Activated T-helper 2 cell treated with anti-CD3 and anti-CD28 coated beads, Interferon-gamma antibody, Interleukin-2, Interleukin-4, amounts not matched to agents 10 μg/mL and 5 μg/mL and 100 μg/mL, durations not matched to agents 14 hours and 24 hours and 36 hours (primary cell): ENCODE data around the gene SH3PXD2B. TPM values are rescaled to one million over a fixed set of nuclear protein-coding genes. Genes with fewer than 3 reads are reported as not detected.

ENCODE experiments used
- DNase-seq: peaks from one replicate; pipeline ENCODE4 v3.0.0; 2021; ENCODE audit warnings: low spot score
- H3K27ac Mint-ChIP-seq: one replicate; pipeline ENCODE4 v1.8.0; 2021; ENCODE audit warnings: mixed read lengths
- H3K27me3 Mint-ChIP-seq: one replicate; pipeline ENCODE4 v1.8.0; 2021; ENCODE audit warnings: low read depth, mixed read lengths
- H3K36me3 Mint-ChIP-seq: one replicate; pipeline ENCODE4 v1.8.0; 2021; ENCODE audit warnings: low read depth, mixed read lengths
- H3K4me1 Mint-ChIP-seq: one replicate; pipeline ENCODE4 v1.8.0; 2021; ENCODE audit warnings: low read depth, mixed read lengths
- H3K4me3 Mint-ChIP-seq: one replicate; pipeline ENCODE4 v1.8.0; 2021; ENCODE audit warnings: low read depth, mild to moderate bottlenecking, moderate library complexity, mixed read lengths
- H3K9me3 Mint-ChIP-seq: one replicate; pipeline ENCODE4 v1.8.0; 2021; ENCODE audit warnings: mixed read lengths
- intact Hi-C: fragments of 100-400 bp; cut with micrococcal nuclease; formaldehyde crosslinking; loops from one replicate; pipeline ENCODE4 v1.15.1; 2023
- total RNA-seq: library from RNA; stranded (reverse); gene quantifications from 2 replicates; pipeline ENCODE4 v1.2.3, GENCODE V29; 2022

The SH3PXD2B gene
- total RNA-seq, result 0.11 and 0.21 TPM in 2 replicates

DNA sequence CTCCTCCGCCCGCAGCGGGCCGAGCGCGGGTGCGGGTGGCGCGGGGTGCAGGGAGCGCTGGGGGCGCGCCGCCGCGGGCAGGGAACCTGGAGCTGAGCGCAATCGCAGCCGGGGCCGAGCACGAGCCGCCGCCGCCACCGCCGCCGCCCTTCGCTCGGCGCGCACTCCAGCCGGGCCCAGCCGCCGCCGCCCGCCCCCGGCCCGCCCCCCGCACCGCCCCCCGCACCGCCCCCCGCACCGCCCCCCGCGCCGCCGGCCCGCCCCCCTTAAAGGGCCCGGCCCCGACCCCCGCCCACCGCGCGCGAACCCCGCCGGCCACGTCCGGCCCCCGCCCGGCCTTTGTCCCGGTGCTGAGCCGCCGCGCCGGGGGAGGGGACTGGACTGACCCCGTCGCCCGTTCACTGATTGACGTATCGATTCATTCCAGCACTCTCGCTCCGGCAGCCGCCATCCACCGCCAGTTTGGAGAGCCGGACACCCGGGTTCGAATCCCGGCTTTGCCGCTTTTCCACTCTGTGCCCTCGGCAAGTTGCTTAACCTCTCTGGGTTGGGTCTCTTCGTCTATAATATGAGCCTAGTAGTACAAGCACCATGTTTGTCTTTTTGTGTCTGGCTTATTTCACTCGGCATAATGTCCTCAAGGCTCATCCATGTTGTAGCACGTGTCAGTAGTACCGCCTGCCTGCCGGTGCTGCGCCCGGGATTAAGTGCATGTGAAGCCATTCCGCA, at the start of gene SH3PXD2B:
Gene SH3PXD2B (minus strand): TSS at position 168 of the 729 bp plus-strand sequence. CDS start 173 bp downstream, outside the sequence.
- H3K9me3 Mint-ChIP-seq, result no peaks in the 10 kb centered on the region
- peaks cover 49% of the 10 kb centered on the region for H3K27me3 Mint-ChIP-seq
- H3K4me1 Mint-ChIP-seq, result peaks cover 8% of the 10 kb centered on the region
- H3K36me3 Mint-ChIP-seq, result no peaks in the 10 kb centered on the region
- no peak within 1 kb of the TSS for H3K27ac Mint-ChIP-seq
- peak within 1 kb of the TSS; percentile 71 for H3K4me3 Mint-ChIP-seq
- no peak for DNase-seq
- intact Hi-C loops, result no loop called here

DNA sequence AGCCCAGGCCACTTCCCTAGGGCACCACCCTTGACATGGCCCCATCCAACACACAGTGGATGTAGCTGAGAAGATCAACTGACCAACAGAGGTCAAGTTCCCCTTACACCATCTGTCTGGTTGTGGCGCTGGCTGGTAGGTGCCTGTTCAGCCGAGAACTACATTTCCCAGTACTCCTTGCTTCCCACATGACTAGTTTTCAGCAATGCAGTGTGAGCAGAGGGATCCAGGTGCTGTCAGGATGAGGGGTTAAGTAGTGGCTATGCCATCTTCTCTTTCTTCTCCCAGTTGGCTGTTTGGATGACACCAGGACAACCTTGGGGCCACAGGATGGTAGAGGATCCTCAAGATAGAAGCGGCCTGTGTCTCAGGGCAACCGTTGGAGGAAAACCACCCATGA, 48.6 kb upstream of the SH3PXD2B start:
- Mint-ChIP-seq H3K4me1 (no peaks in the 10 kb centered on the region), H3K36me3 (no peaks in the 10 kb centered on the region), H3K27ac (no peak overlapping the region), H3K4me3 (no peak overlapping the region), H3K9me3 (no peaks in the 10 kb centered on the region), H3K27me3 (no peaks in the 10 kb centered on the region)
- intact Hi-C loops, result no loop called here
- no peak for DNase-seq

DNA sequence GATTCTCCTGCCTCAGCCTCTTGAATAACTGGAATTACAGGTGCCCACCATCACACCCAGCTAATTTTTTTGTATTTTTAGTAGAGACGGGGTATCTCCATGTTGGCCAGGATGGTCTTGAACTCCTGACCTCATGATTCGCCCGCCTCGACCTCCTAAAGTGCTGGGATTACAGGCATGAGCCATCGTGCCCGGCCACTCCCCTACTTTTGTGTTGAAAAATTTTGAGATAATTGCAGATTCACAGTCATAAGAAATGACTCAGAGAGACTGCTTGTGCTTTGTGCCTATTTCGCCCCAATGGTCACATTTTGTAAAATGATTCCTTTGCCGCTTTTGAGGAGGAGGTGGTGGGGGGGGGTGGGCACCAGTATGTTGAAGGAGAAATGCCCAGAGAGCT, 48.1 kb upstream of the SH3PXD2B start:
- no peak for DNase-seq
- Mint-ChIP-seq H3K4me1 (no peaks in the 10 kb centered on the region), H3K27me3 (no peaks in the 10 kb centered on the region), H3K9me3 (no peaks in the 10 kb centered on the region), H3K4me3 (no peak overlapping the region), H3K27ac (no peak overlapping the region), H3K36me3 (no peaks in the 10 kb centered on the region)
- intact Hi-C loops, result no loop called here

DNA sequence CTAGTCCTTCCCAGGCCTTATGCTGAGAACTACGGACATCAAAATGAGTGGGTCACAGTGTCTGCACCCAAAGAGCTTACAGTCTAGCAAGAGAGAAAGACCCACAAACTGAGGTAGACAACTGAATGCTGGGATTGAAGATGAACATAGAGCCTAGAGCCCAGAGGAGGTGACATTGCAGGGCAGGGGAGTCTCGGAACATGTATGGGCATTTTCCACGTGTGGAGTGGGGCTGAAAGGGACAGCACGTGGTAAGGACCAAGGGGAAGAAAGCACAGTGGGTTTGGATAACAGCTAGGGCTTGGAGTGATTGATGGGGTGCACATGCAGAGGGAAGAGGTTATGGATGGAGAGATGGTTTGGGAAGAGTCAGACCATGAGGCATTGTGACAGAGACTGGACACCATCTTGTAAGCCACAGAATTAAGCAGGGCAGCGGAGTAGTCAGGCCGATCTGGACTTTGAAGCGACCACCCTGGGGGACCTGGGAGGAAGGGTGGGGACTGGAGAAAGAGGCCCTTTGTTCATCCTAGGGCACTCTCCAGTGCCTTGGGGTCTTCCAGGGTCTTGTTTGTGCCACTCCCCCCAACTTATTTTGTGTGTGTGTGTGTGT, 47.5 kb upstream of the SH3PXD2B start:
- intact Hi-C loops, result no loop called here
- DNase-seq, result no peak
- Mint-ChIP-seq H3K4me1 (no peaks in the 10 kb centered on the region), H3K9me3 (no peaks in the 10 kb centered on the region), H3K27ac (no peak overlapping the region), H3K36me3 (no peaks in the 10 kb centered on the region), H3K27me3 (no peaks in the 10 kb centered on the region), H3K4me3 (no peak overlapping the region)

DNA sequence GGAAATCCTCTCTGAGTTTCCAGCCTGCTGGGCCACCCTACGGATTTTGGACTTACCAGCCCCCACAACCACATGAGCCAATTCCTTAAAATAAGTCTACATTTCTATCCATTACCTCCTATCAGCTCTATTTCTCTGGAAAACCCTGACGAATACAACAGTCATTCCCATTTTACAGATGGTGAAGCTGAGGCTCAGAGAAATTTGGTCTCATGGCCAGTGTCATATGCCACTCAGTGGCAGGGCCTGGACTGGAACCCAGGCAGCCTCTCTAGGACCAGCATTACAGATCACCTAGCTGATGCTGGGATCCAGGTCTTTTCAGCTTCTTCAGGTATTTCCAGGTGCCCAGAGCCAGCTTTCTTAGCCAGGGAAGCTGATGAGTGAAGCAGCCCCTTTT, 45.0 kb upstream of the SH3PXD2B start:
- Mint-ChIP-seq H3K4me1 (no peaks in the 10 kb centered on the region), H3K36me3 (no peaks in the 10 kb centered on the region), H3K27me3 (no peaks in the 10 kb centered on the region), H3K9me3 (no peaks in the 10 kb centered on the region), H3K27ac (no peak overlapping the region), H3K4me3 (no peak overlapping the region)
- intact Hi-C loops, result no loop called here
- no peak for DNase-seq

DNA sequence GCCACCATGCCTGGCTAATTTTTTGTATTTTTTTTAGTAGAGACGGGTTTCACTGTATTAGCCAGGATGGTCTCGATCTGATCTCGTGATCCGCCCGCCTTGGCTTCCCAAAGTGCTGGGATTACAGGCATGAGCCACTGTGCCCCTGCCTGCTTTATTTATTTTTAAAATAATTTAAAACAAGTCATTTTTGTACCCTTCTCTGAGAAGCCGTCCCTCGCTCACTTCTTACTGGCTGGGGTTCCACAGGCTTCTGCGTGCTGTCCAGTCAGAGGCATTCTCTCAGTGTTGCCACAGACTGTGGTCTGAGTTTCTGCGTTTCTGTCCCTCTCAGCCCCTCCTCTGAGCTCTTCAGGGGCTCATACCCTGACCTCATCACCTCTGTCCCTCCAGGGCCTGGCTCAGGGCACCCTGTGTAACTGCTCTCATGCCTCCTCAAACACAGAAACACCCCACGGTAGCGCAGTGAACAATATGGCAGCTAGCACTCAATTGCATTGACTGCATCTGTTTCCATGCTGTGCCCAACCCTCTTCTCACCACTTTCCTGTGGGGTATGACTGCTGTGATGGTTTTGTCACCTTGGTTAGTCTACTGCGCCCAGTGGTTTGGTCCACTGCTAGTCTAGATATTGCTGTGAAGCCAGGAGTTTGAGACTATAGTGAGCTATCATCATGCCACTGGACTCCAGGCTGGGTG, 44.3 kb upstream of the SH3PXD2B start:
- H3K4me1 Mint-ChIP-seq, result no peaks in the 10 kb centered on the region
- intact Hi-C loops, result no loop called here
- DNase-seq, result no peak
- no peaks in the 10 kb centered on the region for H3K27me3 Mint-ChIP-seq
- no peaks in the 10 kb centered on the region for H3K36me3 Mint-ChIP-seq
- no peaks in the 10 kb centered on the region for H3K9me3 Mint-ChIP-seq
- no peak overlapping the region for H3K4me3 Mint-ChIP-seq
- H3K27ac Mint-ChIP-seq, result no peak overlapping the region

DNA sequence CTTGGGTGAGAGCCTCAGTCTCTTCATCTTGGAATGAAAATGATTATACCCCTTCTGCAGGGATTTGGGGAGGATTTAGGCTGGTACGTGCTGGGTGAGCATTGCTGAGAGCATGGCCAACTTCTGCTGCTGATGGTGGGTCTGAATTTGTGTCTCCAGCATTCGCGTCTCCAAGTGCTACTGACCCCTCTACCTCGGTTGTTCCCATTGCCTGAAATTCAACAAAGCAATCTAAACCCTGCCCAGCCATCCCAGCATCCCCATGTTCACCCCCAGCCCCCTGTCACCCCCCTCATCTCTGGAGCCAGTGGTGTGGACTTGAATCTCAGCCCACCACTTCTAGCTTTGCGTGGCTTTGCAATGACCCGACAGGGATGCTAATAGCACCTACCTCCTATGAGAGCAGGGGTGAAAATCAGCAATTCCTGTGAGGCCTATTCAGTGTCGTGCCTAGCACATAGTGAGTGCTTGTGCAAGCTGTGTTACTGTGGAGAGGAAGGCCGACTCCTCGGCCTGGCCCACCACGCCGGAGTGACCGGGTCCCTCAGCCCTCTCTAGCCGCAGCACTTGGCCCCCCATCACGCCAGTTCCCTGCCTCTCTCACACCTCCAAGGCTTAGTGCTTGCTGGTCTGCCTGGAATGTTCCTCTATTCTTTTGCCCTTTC, 43.4 kb upstream of the SH3PXD2B start:
- Mint-ChIP-seq H3K4me3 (no peak overlapping the region), H3K4me1 (no peaks in the 10 kb centered on the region), H3K9me3 (no peaks in the 10 kb centered on the region), H3K27me3 (no peaks in the 10 kb centered on the region), H3K36me3 (no peaks in the 10 kb centered on the region), H3K27ac (no peak overlapping the region)
- no peak for DNase-seq
- intact Hi-C loops, result no loop called here

DNA sequence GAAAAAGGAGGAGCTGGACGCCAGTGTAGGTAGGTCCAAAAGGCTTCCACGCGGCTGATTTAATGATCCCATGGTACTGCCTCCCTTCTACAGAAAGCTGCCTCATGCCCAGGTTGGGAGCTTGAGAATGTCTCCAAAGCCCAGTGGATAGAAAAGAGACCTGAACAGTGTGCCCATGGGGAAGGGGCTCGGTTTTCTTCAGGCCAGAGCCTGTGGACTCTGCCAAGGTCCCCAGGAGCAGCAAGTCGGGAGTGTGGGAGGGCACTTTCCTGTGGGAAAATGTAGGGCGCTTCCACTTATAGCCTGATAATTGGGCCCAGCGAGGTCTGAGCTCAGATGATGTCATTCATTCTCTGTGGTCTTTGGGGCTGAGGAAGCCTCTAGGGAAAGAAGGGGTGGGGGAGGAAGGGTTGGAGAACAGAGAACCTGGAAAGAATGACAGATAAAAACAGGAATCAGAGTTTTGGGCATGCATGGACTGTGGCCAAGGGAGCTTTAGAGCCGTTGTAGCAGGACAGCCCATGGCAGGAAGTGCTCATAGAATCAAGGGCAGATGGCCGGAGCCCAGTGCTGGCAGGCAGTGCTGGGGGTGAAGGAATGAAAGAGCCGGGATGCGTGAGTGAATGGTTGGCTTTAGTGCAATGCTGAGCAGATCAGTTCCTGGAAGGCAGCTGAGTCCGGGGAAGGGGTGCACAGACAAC, 42.5 kb upstream of the SH3PXD2B start:
- Mint-ChIP-seq H3K4me3 (no peak overlapping the region), H3K27ac (no peak overlapping the region), H3K36me3 (no peaks in the 10 kb centered on the region), H3K4me1 (no peaks in the 10 kb centered on the region), H3K9me3 (no peaks in the 10 kb centered on the region), H3K27me3 (no peaks in the 10 kb centered on the region)
- intact Hi-C loops, result no loop called here
- DNase-seq, result no peak

DNA sequence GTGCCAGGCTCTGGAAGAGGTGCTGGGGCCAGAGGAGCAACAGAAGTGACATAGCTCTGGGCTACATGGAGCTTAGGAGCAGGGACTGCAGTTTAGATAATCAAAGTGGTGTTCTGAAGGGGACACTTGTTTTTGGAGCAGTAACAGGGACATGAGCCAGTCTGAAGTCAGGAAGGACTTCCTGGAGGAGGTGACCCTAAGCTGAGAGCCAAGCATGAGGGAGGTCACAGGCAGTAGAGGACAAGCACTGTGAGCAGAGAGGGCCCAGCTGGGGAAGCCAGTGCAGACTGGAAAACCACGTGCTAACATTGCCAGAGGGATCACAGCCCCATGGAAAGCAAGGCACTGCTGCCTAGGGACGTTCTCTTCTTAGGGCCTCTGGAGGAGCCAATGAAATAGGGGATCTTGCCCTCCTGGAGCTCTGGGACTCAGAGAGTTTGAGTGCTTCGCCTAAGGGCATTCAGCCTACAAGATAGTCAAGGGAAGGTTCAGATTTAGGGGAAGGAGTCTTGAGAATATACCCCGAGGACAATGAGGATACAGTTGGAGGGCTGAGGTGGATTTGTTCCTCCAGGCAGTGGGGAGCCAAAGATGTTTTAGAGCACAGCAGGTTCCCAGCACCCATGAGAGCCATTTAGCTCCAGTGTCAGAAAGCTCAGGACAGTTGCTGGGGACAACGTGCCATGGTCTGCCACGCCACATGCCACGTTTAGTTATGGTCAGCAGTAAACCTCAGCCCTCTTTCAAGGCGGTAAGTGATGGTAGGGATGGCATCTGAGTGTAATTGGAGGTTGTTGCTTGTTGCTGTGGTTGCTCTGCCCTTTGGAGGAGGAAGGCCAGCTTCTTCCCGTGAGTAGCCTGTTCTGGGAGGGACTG, 40.5 kb upstream of the SH3PXD2B start:
- no peak overlapping the region for H3K27ac Mint-ChIP-seq
- H3K36me3 Mint-ChIP-seq, result no peaks in the 10 kb centered on the region
- no peak overlapping the region for H3K4me3 Mint-ChIP-seq
- no peaks in the 10 kb centered on the region for H3K4me1 Mint-ChIP-seq
- no peak for DNase-seq
- intact Hi-C loops, result no loop called here
- H3K9me3 Mint-ChIP-seq, result no peaks in the 10 kb centered on the region
- no peaks in the 10 kb centered on the region for H3K27me3 Mint-ChIP-seq

DNA sequence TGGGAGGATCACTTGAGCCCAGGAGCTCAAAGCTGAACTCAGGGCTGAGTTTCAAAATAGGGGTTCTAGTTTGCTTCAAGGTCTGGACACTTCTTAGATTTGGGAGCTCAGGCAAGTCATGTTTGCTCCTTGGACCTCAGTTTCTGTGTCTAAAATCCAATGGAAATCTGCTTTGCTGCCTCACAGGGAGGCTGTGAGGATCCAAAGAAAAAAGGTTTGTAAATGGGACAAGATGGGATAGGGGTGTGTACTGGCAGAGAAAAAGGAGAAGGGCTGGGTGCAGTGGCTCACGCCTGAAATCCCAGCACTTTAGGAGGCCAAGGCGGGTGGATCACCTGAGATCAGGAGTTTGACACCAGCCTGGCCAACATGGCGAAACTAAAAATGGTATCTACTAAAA, 39.6 kb upstream of the SH3PXD2B start:
- Mint-ChIP-seq H3K9me3 (no peaks in the 10 kb centered on the region), H3K27me3 (no peaks in the 10 kb centered on the region), H3K27ac (no peak overlapping the region), H3K4me3 (no peak overlapping the region), H3K4me1 (no peaks in the 10 kb centered on the region), H3K36me3 (no peaks in the 10 kb centered on the region)
- no peak for DNase-seq
- intact Hi-C loops, result no loop called here

DNA sequence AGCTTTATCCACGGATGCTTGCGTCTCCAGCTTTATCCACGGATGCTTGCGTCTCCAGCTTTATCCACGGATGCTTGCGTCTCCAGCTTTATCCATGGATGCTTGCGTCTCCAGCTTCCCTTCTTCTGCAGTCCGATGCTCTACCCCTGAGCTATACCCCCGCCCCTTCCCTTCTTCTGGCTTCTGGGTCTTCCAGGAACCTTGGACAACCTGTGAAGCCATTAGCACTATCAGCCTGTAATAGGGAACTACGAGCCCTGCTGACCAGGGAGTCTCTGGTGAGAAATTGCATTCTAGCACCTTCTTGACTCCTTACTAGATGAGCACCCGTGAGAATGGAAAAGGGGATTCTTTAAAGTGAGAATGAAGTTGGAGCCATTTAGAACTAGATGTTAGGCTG, 39.1 kb upstream of the SH3PXD2B start:
- H3K9me3 Mint-ChIP-seq, result no peaks in the 10 kb centered on the region
- intact Hi-C loops, result no loop called here
- no peak for DNase-seq
- no peaks in the 10 kb centered on the region for H3K27me3 Mint-ChIP-seq
- H3K4me1 Mint-ChIP-seq, result no peaks in the 10 kb centered on the region
- no peak overlapping the region for H3K27ac Mint-ChIP-seq
- no peak overlapping the region for H3K4me3 Mint-ChIP-seq
- no peaks in the 10 kb centered on the region for H3K36me3 Mint-ChIP-seq

DNA sequence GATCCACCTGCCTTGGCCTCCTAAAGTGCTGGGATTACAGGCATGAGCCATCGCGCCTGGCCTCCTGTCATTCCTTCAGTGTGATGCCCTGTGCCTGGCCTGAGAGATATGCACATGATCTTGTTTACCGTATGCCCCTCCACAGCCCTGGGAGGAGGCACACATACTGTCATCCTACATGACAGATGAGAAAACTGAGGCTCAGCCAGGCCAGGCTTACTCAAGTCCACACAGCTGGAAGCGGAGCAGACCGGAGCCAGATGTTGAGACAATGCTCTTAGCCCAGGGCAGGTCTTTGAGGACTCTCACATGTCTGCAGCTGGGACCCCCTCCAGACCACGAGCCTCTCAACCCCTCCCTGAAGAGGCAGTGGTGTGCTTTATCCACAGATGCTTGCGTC, 38.7 kb upstream of the SH3PXD2B start:
- no peaks in the 10 kb centered on the region for H3K36me3 Mint-ChIP-seq
- H3K27ac Mint-ChIP-seq, result no peak overlapping the region
- intact Hi-C loops, result no loop called here
- H3K4me3 Mint-ChIP-seq, result no peak overlapping the region
- H3K4me1 Mint-ChIP-seq, result no peaks in the 10 kb centered on the region
- DNase-seq, result no peak
- H3K9me3 Mint-ChIP-seq, result no peaks in the 10 kb centered on the region
- H3K27me3 Mint-ChIP-seq, result no peaks in the 10 kb centered on the region
